ENCODE results near the gene CCDC88C.

CCDC88C gene

GRCh38 chr14:91303924-91304229, 113.7 kb downstream of the CCDC88C start:
- H2BK120ac ChIP-seq (ENCODE audit: low read depth, low read length), result no peak overlapping the region
- no peak overlapping the region for H2BK5ac ChIP-seq (ENCODE audit: low read depth, low read length, poor library complexity, severe bottlenecking)
- H3K27ac ChIP-seq (ENCODE audit: low read length, poor library complexity, severe bottlenecking), result no peak overlapping the region
- no peak overlapping the region for H3K14ac ChIP-seq (ENCODE audit: low read length in 2 of 2)
- peaks cover 7% of the 10 kb centered on the region for H3K4me1 ChIP-seq (ENCODE audit: control insufficient read depth, insufficient read depth, low read depth, low read length)
- H2AFZ ChIP-seq (ENCODE audit: low read depth, low read length), result no peak overlapping the region
- H2BK15ac ChIP-seq (ENCODE audit: low read depth, poor library complexity, severe bottlenecking), result no peak overlapping the region
- peaks cover 0 to 19% of the 10 kb centered on the region in 2 experiments for H3K36me3 ChIP-seq (ENCODE audit: control insufficient read depth in 1 of 2, insufficient read depth in 2 of 2, low read depth in 1 of 2, low read length in 2 of 2)
- H2AK5ac ChIP-seq (ENCODE audit: low read length, severe bottlenecking), result no peak overlapping the region
- no peak for DNase-seq
- no peak overlapping the region for H3K4me3 ChIP-seq (ENCODE audit: insufficient read depth in 1 of 2, low read depth in 1 of 2, low read length in 2 of 2)
- 80% methylated on average over 18 of the region's 18 CpGs for WGBS
- H3K9me3 ChIP-seq (ENCODE audit: control insufficient read depth, low read length), result no peaks in the 10 kb centered on the region
- no peaks in the 10 kb centered on the region for H3K79me1 ChIP-seq (replicated peaks; ENCODE audit: low read length, poor library complexity, severe bottlenecking)
- no peak overlapping the region for H3K18ac ChIP-seq (ENCODE audit: low read depth in 1 of 2, low read length in 2 of 2)
- no peak overlapping the region for H4K8ac ChIP-seq (ENCODE audit: low read length)
- no peak overlapping the region for H3K4ac ChIP-seq (ENCODE audit: low read depth in 1 of 2, low read length in 2 of 2)
- H3K4me2 ChIP-seq (ENCODE audit: low read length, poor library complexity, severe bottlenecking), result no peak overlapping the region
- H4K91ac ChIP-seq (ENCODE audit: low read length), result peak overlapping the region; percentile 18
- H3K23ac ChIP-seq (ENCODE audit: low read length in 2 of 2), result peak overlapping the region in 1 of 2 experiments; percentile 83
- H3K9ac ChIP-seq (ENCODE audit: low read length), result no peak overlapping the region
- H2BK12ac ChIP-seq (ENCODE audit: low read length in 2 of 2), result no peak overlapping the region
- H3K27me3 ChIP-seq (ENCODE audit: control insufficient read depth in 1 of 2, insufficient read depth in 1 of 2, low read length in 2 of 2), result peaks cover 0 to 94% of the 10 kb centered on the region in 2 experiments

- Histone ChIP-seq H3K36me3 (ENCODE audit: control insufficient read depth in 1 of 2, insufficient read depth in 2 of 2, low read depth in 1 of 2, low read length in 2 of 2) (peaks cover 0 to 19% of the 10 kb centered on the region in 2 experiments), H3K27ac (ENCODE audit: low read length, poor library complexity, severe bottlenecking) (no peak overlapping the region), H3K4me3 (ENCODE audit: insufficient read depth in 1 of 2, low read depth in 1 of 2, low read length in 2 of 2) (no peak overlapping the region), H2BK5ac (ENCODE audit: low read depth, low read length, poor library complexity, severe bottlenecking) (no peak overlapping the region), H2AFZ (ENCODE audit: low read depth, low read length) (no peak overlapping the region), H3K9ac (ENCODE audit: low read length) (no peak overlapping the region), H2BK15ac (ENCODE audit: low read depth, poor library complexity, severe bottlenecking) (no peak overlapping the region), H4K8ac (ENCODE audit: low read length) (no peak overlapping the region), H2AK5ac (ENCODE audit: low read length, severe bottlenecking) (no peak overlapping the region), H3K4ac (ENCODE audit: low read depth in 1 of 2, low read length in 2 of 2) (no peak overlapping the region), H2BK12ac (ENCODE audit: low read length in 2 of 2) (no peak overlapping the region), H2BK120ac (ENCODE audit: low read depth, low read length) (no peak overlapping the region), H3K4me2 (ENCODE audit: low read length, poor library complexity, severe bottlenecking) (no peak overlapping the region), H3K14ac (ENCODE audit: low read length in 2 of 2) (no peak overlapping the region), H4K91ac (ENCODE audit: low read length) (peak overlapping the region; percentile 18), H3K27me3 (ENCODE audit: control insufficient read depth in 1 of 2, insufficient read depth in 1 of 2, low read length in 2 of 2) (peaks cover 0 to 94% of the 10 kb centered on the region in 2 experiments), H3K9me3 (ENCODE audit: control insufficient read depth, low read length) (no peaks in the 10 kb centered on the region), H3K18ac (ENCODE audit: low read depth in 1 of 2, low read length in 2 of 2) (no peak overlapping the region), H3K4me1 (ENCODE audit: control insufficient read depth, insufficient read depth, low read depth, low read length) (peaks cover 7% of the 10 kb centered on the region), H3K79me1 (replicated peaks; ENCODE audit: low read length, poor library complexity, severe bottlenecking) (no peaks in the 10 kb centered on the region), H3K23ac (ENCODE audit: low read length in 2 of 2) (peak overlapping the region in 1 of 2 experiments; percentile 83)
- DNase-seq, result no peak
- 45% methylated on average over 23 of the region's 23 CpGs for WGBS
Measured at GRCh38 chr14:91303091-91303923, 114.3 kb downstream of the CCDC88C start.

GRCh38 chr14:91302391-91302790, 115.2 kb downstream of the CCDC88C start:
- no peak overlapping the region for H2BK12ac ChIP-seq (ENCODE audit: low read length in 2 of 2)
- no peak overlapping the region for H3K4ac ChIP-seq (ENCODE audit: low read depth in 1 of 2, low read length in 2 of 2)
- H3K4me1 ChIP-seq (ENCODE audit: control insufficient read depth, insufficient read depth, low read depth, low read length), result peaks cover 7% of the 10 kb centered on the region
- H3K23ac ChIP-seq (ENCODE audit: low read length in 2 of 2), result no peak overlapping the region
- no peaks in the 10 kb centered on the region for H3K9me3 ChIP-seq (ENCODE audit: control insufficient read depth, low read length)
- H3K18ac ChIP-seq (ENCODE audit: low read depth in 1 of 2, low read length in 2 of 2), result no peak overlapping the region
- no peak overlapping the region for H3K27ac ChIP-seq (ENCODE audit: low read length, poor library complexity, severe bottlenecking)
- peaks cover 0 to 12% of the 10 kb centered on the region in 2 experiments for H3K36me3 ChIP-seq (ENCODE audit: control insufficient read depth in 1 of 2, insufficient read depth in 2 of 2, low read depth in 1 of 2, low read length in 2 of 2)
- H2AFZ ChIP-seq (ENCODE audit: low read depth, low read length), result no peak overlapping the region
- no peak overlapping the region for H4K91ac ChIP-seq (ENCODE audit: low read length)
- no peak overlapping the region for H3K9ac ChIP-seq (ENCODE audit: low read length)
- no peak overlapping the region for H2BK15ac ChIP-seq (ENCODE audit: low read depth, poor library complexity, severe bottlenecking)
- 97% methylated on average over 3 of the region's 3 CpGs for WGBS
- H4K8ac ChIP-seq (ENCODE audit: low read length), result no peak overlapping the region
- H3K79me1 ChIP-seq (replicated peaks; ENCODE audit: low read length, poor library complexity, severe bottlenecking), result no peaks in the 10 kb centered on the region
- H2BK120ac ChIP-seq (ENCODE audit: low read depth, low read length), result no peak overlapping the region
- no peak overlapping the region for H3K4me3 ChIP-seq (ENCODE audit: insufficient read depth in 1 of 2, low read depth in 1 of 2, low read length in 2 of 2)
- no peak overlapping the region for H3K4me2 ChIP-seq (ENCODE audit: low read length, poor library complexity, severe bottlenecking)
- H3K27me3 ChIP-seq (ENCODE audit: control insufficient read depth in 1 of 2, insufficient read depth in 1 of 2, low read length in 2 of 2), result peaks cover 0 to 95% of the 10 kb centered on the region in 2 experiments
- no peak overlapping the region for H2AK5ac ChIP-seq (ENCODE audit: low read length, severe bottlenecking)
- no peak overlapping the region for H2BK5ac ChIP-seq (ENCODE audit: low read depth, low read length, poor library complexity, severe bottlenecking)
- no peak overlapping the region for H3K14ac ChIP-seq (ENCODE audit: low read length in 2 of 2)
- DNase-seq, result no peak

GRCh38 chr14:91300957-91301356, 116.7 kb downstream of the CCDC88C start:
- Histone ChIP-seq H2BK15ac (ENCODE audit: low read depth, poor library complexity, severe bottlenecking) (no peak overlapping the region), H3K79me1 (replicated peaks; ENCODE audit: low read length, poor library complexity, severe bottlenecking) (no peaks in the 10 kb centered on the region), H3K4me2 (ENCODE audit: low read length, poor library complexity, severe bottlenecking) (no peak overlapping the region), H2BK5ac (ENCODE audit: low read depth, low read length, poor library complexity, severe bottlenecking) (no peak overlapping the region), H2BK12ac (ENCODE audit: low read length in 2 of 2) (no peak overlapping the region), H3K27ac (ENCODE audit: low read length, poor library complexity, severe bottlenecking) (no peak overlapping the region), H4K8ac (ENCODE audit: low read length) (no peak overlapping the region), H3K27me3 (ENCODE audit: control insufficient read depth in 1 of 2, insufficient read depth in 1 of 2, low read length in 2 of 2) (peaks cover 0 to 96% of the 10 kb centered on the region in 2 experiments), H3K9me3 (ENCODE audit: control insufficient read depth, low read length) (no peaks in the 10 kb centered on the region), H3K4ac (ENCODE audit: low read depth in 1 of 2, low read length in 2 of 2) (no peak overlapping the region), H3K36me3 (ENCODE audit: control insufficient read depth in 1 of 2, insufficient read depth in 2 of 2, low read depth in 1 of 2, low read length in 2 of 2) (peaks cover 0 to 13% of the 10 kb centered on the region in 2 experiments), H3K23ac (ENCODE audit: low read length in 2 of 2) (no peak overlapping the region), H2BK120ac (ENCODE audit: low read depth, low read length) (no peak overlapping the region), H2AK5ac (ENCODE audit: low read length, severe bottlenecking) (no peak overlapping the region), H3K18ac (ENCODE audit: low read depth in 1 of 2, low read length in 2 of 2) (no peak overlapping the region), H3K4me1 (ENCODE audit: control insufficient read depth, insufficient read depth, low read depth, low read length) (peaks cover 7% of the 10 kb centered on the region), H3K9ac (ENCODE audit: low read length) (no peak overlapping the region), H4K91ac (ENCODE audit: low read length) (no peak overlapping the region), H2AFZ (ENCODE audit: low read depth, low read length) (no peak overlapping the region), H3K14ac (ENCODE audit: low read length in 2 of 2) (no peak overlapping the region), H3K4me3 (ENCODE audit: insufficient read depth in 1 of 2, low read depth in 1 of 2, low read length in 2 of 2) (no peak overlapping the region)
- no peak for DNase-seq
- WGBS, result 92% methylated on average over 4 of the region's 4 CpGs

All from mesenchymal stem cell (in vitro differentiated cells and primary cell).